ENCODE results near the gene IL22RA2. TPM values are rescaled to one million over a fixed set of nuclear protein-coding genes. Genes with fewer than 3 reads are reported as not detected.
A peak's percentile ranks its signal among the peaks of the same experiment; 100 is the strongest.

Gene IL22RA2
- total RNA-seq, 2 experiments from 2014 or later, result not detected

- Mint-ChIP-seq H3K27me3 (peaks cover 17% of the 10 kb centered on the region), H3K36me3 (ENCODE audit: low read depth) (peaks cover 34% of the 10 kb centered on the region), H3K4me1 (peaks cover 28% of the 10 kb centered on the region), H3K9me3 (peaks cover 45% of the 10 kb centered on the region), H3K27ac (no peak overlapping the region), H3K4me3 (no peak overlapping the region)
- ChIA-PET CTCF (interaction anchor here (2.9 kb wide), 1 partner anchor 9 kb away, joined by 11 read pairs; no protein-coding TSS in a partner anchor), POLR2A (no interaction called here)
- DNase-seq, result no peak
Measured at GRCh38 chr6:137156650-137157049, 16.8 kb downstream of the IL22RA2 start.

DNA sequence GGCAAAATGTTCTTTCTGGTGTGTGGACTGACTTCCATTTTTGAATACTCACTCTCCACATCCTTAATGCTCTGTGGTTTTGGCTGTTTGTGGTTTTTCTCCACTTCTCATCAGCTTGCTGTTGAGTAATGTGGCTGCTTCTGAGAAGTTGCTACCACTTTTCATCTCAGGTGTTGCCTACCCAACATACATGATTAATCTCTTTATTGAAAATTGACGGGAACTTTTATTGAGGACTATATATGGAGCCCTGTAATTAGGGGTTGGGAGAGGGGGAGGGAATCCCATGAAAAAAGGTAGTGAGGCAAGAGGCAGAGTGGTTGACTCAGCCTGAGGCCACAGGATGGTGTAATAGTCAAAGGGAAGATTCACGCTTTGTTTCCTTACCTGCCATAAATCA, 17.6 kb downstream of the IL22RA2 start:
- Mint-ChIP-seq H3K36me3 (ENCODE audit: low read depth) (peaks cover 34% of the 10 kb centered on the region), H3K9me3 (peaks cover 48% of the 10 kb centered on the region), H3K27ac (peak overlapping the region; percentile 39), H3K27me3 (peaks cover 13% of the 10 kb centered on the region), H3K4me3 (peak overlapping the region; percentile 16), H3K4me1 (peaks cover 26% of the 10 kb centered on the region)
- ChIA-PET CTCF (interaction anchor here (2.1 to 2.9 kb wide), 2 partner anchors 10 to 22 kb away, joined by 6 to 11 read pairs; no protein-coding TSS in a partner anchor), POLR2A (no interaction called here)
- DNase-seq, result peak; percentile 70

- Mint-ChIP-seq H3K27me3 (peaks cover 8% of the 10 kb centered on the region), H3K4me3 (no peak overlapping the region), H3K9me3 (peaks cover 15% of the 10 kb centered on the region), H3K36me3 (ENCODE audit: low read depth) (peaks cover 7% of the 10 kb centered on the region), H3K4me1 (peaks cover 6% of the 10 kb centered on the region), H3K27ac (no peak overlapping the region)
- CTCF ChIA-PET, result interaction anchor here (0.7 to 2.2 kb wide), 4 partner anchors 9 to 46 kb away, joined by 3 to 8 read pairs (median 4); no protein-coding TSS in a partner anchor
- POLR2A ChIA-PET, result interaction anchor here (0.7 kb wide), 1 partner anchor 52 kb away, joined by 11 read pairs; no protein-coding TSS in a partner anchor
- DNase-seq, result no peak
Measured at GRCh38 chr6:137150072-137150471, 23.4 kb downstream of the IL22RA2 start.

DNA sequence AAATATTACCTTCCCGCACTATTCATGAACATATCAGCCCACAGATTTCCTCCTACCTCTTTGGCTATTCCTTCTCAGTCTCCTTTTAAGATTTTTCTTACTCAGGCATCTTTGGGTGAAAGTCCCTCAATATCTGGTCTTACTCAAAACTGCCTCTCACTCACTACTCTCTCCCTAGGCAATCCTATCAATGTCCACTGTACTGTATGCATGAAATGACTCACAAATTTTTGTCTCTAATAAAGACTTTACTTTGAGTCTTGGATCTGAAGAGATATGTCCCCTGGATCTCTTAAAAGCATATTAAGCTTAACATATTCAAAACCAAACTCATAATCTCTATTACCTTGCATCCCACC, 24.4 kb downstream of the IL22RA2 start:
- Mint-ChIP-seq H3K4me1 (peaks cover 2% of the 10 kb centered on the region), H3K4me3 (no peak overlapping the region), H3K27me3 (peaks cover 8% of the 10 kb centered on the region), H3K9me3 (peaks cover 10% of the 10 kb centered on the region), H3K27ac (no peak overlapping the region), H3K36me3 (ENCODE audit: low read depth) (peaks cover 3% of the 10 kb centered on the region)
- POLR2A ChIA-PET, result no interaction called here
- DNase-seq, result no peak
- CTCF ChIA-PET, result interaction anchor here (1.5 kb wide), 1 partner anchor 9 kb away, joined by 4 read pairs; no protein-coding TSS in a partner anchor

- ChIA-PET POLR2A (no interaction called here), CTCF (interaction anchor here (1.5 kb wide), 1 partner anchor 8 kb away, joined by 4 read pairs; no protein-coding TSS in a partner anchor)
- Mint-ChIP-seq H3K9me3 (peaks cover 8% of the 10 kb centered on the region), H3K27ac (no peak overlapping the region), H3K4me1 (no peaks in the 10 kb centered on the region), H3K27me3 (peaks cover 7% of the 10 kb centered on the region), H3K4me3 (no peak overlapping the region), H3K36me3 (ENCODE audit: low read depth) (peaks cover 3% of the 10 kb centered on the region)
- DNase-seq, result no peak
Measured at GRCh38 chr6:137148306-137149034, 25.0 kb downstream of the IL22RA2 start.

DNA sequence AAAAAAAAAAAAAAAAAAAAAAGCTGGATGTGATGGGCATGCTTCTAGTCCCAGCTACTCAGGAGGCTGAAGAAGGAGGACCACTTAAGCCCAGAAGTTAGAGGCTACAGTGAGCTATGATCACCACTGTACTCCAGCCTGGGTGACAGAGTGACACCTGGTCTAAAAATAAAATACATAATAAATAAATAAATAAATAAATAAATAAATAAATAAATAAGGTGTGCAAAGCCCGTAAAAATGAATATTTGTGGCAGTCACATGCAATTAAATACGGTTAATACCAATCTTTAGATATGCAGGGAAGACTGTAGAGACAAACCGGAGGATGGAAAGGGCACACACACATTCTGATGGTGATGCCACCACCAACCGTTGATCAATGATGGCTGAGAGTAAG, 26.2 kb downstream of the IL22RA2 start:
- H3K27me3 Mint-ChIP-seq, result peaks cover 7% of the 10 kb centered on the region
- no peak overlapping the region for H3K27ac Mint-ChIP-seq
- peaks cover 5% of the 10 kb centered on the region for H3K9me3 Mint-ChIP-seq
- no peaks in the 10 kb centered on the region for H3K36me3 Mint-ChIP-seq (ENCODE audit: low read depth)
- no peak for DNase-seq
- POLR2A ChIA-PET, result no interaction called here
- no peaks in the 10 kb centered on the region for H3K4me1 Mint-ChIP-seq
- no peak overlapping the region for H3K4me3 Mint-ChIP-seq
- CTCF ChIA-PET, result interaction anchor here (1.3 kb wide), 1 partner anchor 14 kb away, joined by 3 read pairs; no protein-coding TSS in a partner anchor

- CTCF ChIA-PET, result interaction anchor here (1.3 kb wide), 1 partner anchor 13 kb away, joined by 3 read pairs; no protein-coding TSS in a partner anchor
- Mint-ChIP-seq H3K9me3 (peaks cover 3% of the 10 kb centered on the region), H3K4me3 (no peak overlapping the region), H3K36me3 (ENCODE audit: low read depth) (no peaks in the 10 kb centered on the region), H3K27me3 (peaks cover 7% of the 10 kb centered on the region), H3K4me1 (no peaks in the 10 kb centered on the region), H3K27ac (peak overlapping the region; percentile 22)
- DNase-seq, result no peak
- POLR2A ChIA-PET, result no interaction called here
Measured at GRCh38 chr6:137146206-137146605, 27.2 kb downstream of the IL22RA2 start.

- Mint-ChIP-seq H3K27me3 (peaks cover 7% of the 10 kb centered on the region), H3K4me3 (no peak overlapping the region), H3K36me3 (ENCODE audit: low read depth) (no peaks in the 10 kb centered on the region), H3K27ac (no peak overlapping the region), H3K9me3 (no peaks in the 10 kb centered on the region), H3K4me1 (no peaks in the 10 kb centered on the region)
- ChIA-PET CTCF (interaction anchor here (0.9 kb wide), 1 partner anchor 77 kb away, joined by 3 read pairs; no protein-coding TSS in a partner anchor), POLR2A (no interaction called here)
- no peak for DNase-seq
Measured at GRCh38 chr6:137145421-137145820, 28.0 kb downstream of the IL22RA2 start.

DNA sequence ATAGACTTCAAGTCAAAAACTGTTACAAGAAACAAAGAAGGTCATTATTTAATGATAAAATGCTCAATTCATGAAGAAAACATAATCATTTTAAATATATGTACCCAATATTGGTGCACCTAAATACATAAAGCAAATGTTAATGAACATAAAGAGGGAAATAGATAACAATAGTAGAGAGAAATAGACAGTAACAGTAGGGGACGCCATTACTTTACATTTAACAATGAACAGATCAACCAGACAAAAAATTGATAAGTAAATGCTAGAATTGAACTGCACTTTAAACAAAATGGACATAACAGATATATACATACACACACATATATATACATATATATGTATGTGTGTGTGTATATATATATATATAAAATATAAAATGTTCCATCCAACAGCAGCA, 37.4 kb downstream of the IL22RA2 start:
- DNase-seq, result no peak
- ChIA-PET POLR2A (interaction anchor here (0.5 kb wide), 1 partner anchor 237 kb away, joined by 5 read pairs; no protein-coding TSS in a partner anchor), CTCF (interaction anchor here (0.7 to 1.2 kb wide), 2 partner anchors 31 to 247 kb away, joined by 3 read pairs; no protein-coding TSS in a partner anchor)
- no peak overlapping the region for H3K27ac Mint-ChIP-seq
- H3K4me1 Mint-ChIP-seq, result no peaks in the 10 kb centered on the region
- no peak overlapping the region for H3K4me3 Mint-ChIP-seq
- H3K27me3 Mint-ChIP-seq, result peaks cover 38% of the 10 kb centered on the region
- peaks cover 2% of the 10 kb centered on the region for H3K36me3 Mint-ChIP-seq (ENCODE audit: low read depth)
- H3K9me3 Mint-ChIP-seq, result peaks cover 15% of the 10 kb centered on the region

DNA sequence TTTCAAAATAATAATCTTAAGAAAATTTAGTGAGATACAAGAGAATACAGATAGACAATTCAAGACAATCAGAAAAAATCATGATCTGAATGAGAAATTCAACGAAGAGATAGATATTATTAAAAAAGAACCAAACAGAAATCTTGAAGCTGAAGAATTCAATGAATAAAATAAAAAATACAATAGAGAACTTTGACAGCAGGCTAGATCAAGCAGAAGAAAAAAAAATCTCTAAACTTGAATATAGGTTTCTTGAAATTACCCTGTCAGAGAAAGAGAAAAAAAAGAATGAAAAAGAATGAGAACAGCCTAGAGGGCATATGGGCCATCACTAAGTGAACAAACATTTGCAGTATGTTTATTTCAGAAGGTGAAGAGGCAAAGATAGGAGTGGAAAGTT, 39.0 kb downstream of the IL22RA2 start:
- H3K9me3 Mint-ChIP-seq, result peaks cover 15% of the 10 kb centered on the region
- H3K4me3 Mint-ChIP-seq, result no peak overlapping the region
- H3K27me3 Mint-ChIP-seq, result peaks cover 41% of the 10 kb centered on the region
- DNase-seq, result no peak
- no peaks in the 10 kb centered on the region for H3K4me1 Mint-ChIP-seq
- H3K36me3 Mint-ChIP-seq (ENCODE audit: low read depth), result peaks cover 2% of the 10 kb centered on the region
- H3K27ac Mint-ChIP-seq, result no peak overlapping the region
- CTCF ChIA-PET, result no interaction called here
- POLR2A ChIA-PET, result interaction anchor here (0.7 kb wide), 1 partner anchor 1859 kb away, joined by 3 read pairs; no protein-coding TSS in a partner anchor

GRCh38 chr6:137133122-137133521, 40.3 kb downstream of the IL22RA2 start:
- ChIA-PET POLR2A (no interaction called here), CTCF (interaction anchor here (0.6 to 1.5 kb wide), 5 partner anchors 12 to 55 kb away, joined by 3 to 6 read pairs (median 4); no protein-coding TSS in a partner anchor)
- no peaks in the 10 kb centered on the region for H3K4me1 Mint-ChIP-seq
- peaks cover 2% of the 10 kb centered on the region for H3K36me3 Mint-ChIP-seq (ENCODE audit: low read depth)
- H3K9me3 Mint-ChIP-seq, result peaks cover 15% of the 10 kb centered on the region
- DNase-seq, result no peak
- peaks cover 43% of the 10 kb centered on the region for H3K27me3 Mint-ChIP-seq
- H3K4me3 Mint-ChIP-seq, result no peak overlapping the region
- H3K27ac Mint-ChIP-seq, result no peak overlapping the region

DNA sequence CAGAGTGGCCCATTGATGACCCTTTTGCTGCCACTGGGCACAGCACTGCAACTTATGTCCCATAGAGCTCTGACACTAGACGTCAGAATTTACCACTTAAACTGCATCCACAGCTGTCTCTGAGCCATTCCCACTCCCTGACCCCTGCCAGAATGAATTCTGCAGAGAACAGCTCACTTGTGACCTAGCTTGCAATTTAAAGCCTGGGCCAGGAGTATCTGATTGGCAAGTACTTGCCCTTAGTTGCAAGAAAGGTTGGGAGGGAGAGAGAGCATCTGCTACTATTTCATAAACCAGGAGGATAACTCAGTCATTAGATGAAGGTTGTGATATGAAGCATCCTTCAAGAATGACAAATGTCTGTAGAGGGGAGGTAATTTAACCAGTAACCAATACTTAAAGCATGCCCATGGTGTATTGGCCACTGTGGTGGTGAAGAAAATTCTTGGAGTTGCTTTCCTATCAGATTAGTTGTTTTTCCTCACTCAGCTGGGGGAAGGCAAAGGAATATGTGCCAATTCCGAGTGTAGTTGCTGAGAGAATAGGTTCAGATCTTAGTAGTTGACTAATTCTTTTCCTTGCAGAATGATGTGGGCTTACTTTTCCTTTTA, 46.5 kb downstream of the IL22RA2 start:
- POLR2A ChIA-PET, result no interaction called here
- Mint-ChIP-seq H3K36me3 (ENCODE audit: low read depth) (no peaks in the 10 kb centered on the region), H3K4me3 (no peak overlapping the region), H3K9me3 (peaks cover 3% of the 10 kb centered on the region), H3K4me1 (no peaks in the 10 kb centered on the region), H3K27me3 (peaks cover 30% of the 10 kb centered on the region), H3K27ac (no peak overlapping the region)
- no peak for DNase-seq
- CTCF ChIA-PET, result interaction anchor here (0.5 kb wide), 1 partner anchor 290 kb away, joined by 6 read pairs; no protein-coding TSS in a partner anchor

- Mint-ChIP-seq H3K4me1 (peaks cover 7% of the 10 kb centered on the region), H3K36me3 (ENCODE audit: low read depth) (no peaks in the 10 kb centered on the region), H3K27me3 (peaks cover 9% of the 10 kb centered on the region), H3K4me3 (no peak overlapping the region), H3K9me3 (peaks cover 9% of the 10 kb centered on the region), H3K27ac (no peak overlapping the region)
- ChIA-PET POLR2A (no interaction called here), CTCF (interaction anchor here (0.7 to 1.0 kb wide), 3 partner anchors 8 to 535 kb away, joined by 3 read pairs; no protein-coding TSS in a partner anchor)
- no peak for DNase-seq
Measured at GRCh38 chr6:137123078-137123477, 50.4 kb downstream of the IL22RA2 start.
